A673 (cell line): Measurements from ENCODE around the gene REG4.

Experiments used
- CTCF ChIP-seq: fragments of 300-800, 200-600 bp; sonication (generic); conservative IDR thresholded peaks from 2 replicates; pipeline ENCODE4 v1.5.1; 2017; ENCODE audit warnings: low read depth, mild to moderate bottlenecking, antibody characterized with exemption, low read length, moderate library complexity, mixed read lengths
- EZH2 ChIP-seq: fragments of 200-600 bp; sonication (generic); IDR thresholded peaks from 2 replicates; pipeline ENCODE4 v1.6.1; 2017; ENCODE audit warnings: borderline replicate concordance, low read depth, mild to moderate bottlenecking, mixed read lengths, antibody characterized with exemption, low read length; ENCODE audit not compliant: poor library complexity, severe bottlenecking

- TF ChIP-seq CTCF (no peak), EZH2 (no peak)
Observed at GRCh38 chr1:119799599-119800177, 11.6 kb downstream of the REG4 start.
